ENCODE data around the gene FOXI2.

The FOXI2 gene

GRCh38 chr10:127736915-127737562, at the start of gene FOXI2:
Gene FOXI2 (plus strand): TSS chr10:127737185. CDS start chr10:127737274, 89 bp downstream.
- DNase-seq: no peak

- no peak for DNase-seq
These were observed 49.4 kb upstream of the FOXI2 start for GRCh38 chr10:127687548-127687947.

GRCh38 chr10:127690176-127690835, 46.7 kb upstream of the FOXI2 start:
- no peak for DNase-seq

GRCh38 chr10:127694580-127695193, 42.3 kb upstream of the FOXI2 start:
- DNase-seq: peak; percentile 77

GRCh38 chr10:127695431-127695830, 41.6 kb upstream of the FOXI2 start:
- no peak for DNase-seq

GRCh38 chr10:127698886-127699285, 38.1 kb upstream of the FOXI2 start:
- no peak for DNase-seq

GRCh38 chr10:127699311-127699710, 37.7 kb upstream of the FOXI2 start:
- no peak for DNase-seq

- DNase-seq: no peak
These were observed 34.7 kb upstream of the FOXI2 start for GRCh38 chr10:127702271-127702670.

GRCh38 chr10:127715249-127715648, 21.7 kb upstream of the FOXI2 start:
- DNase-seq: no peak

GRCh38 chr10:127715782-127716378, 21.1 kb upstream of the FOXI2 start:
- DNase-seq: no peak

GRCh38 chr10:127720142-127720541, 16.8 kb upstream of the FOXI2 start:
- no peak for DNase-seq

- DNase-seq: no peak
These were observed 16.1 kb upstream of the FOXI2 start for GRCh38 chr10:127720903-127721302.

GRCh38 chr10:127734753-127735152, 2.2 kb upstream of the FOXI2 start:
- DNase-seq: no peak

GRCh38 chr10:127735156-127735555, 1.8 kb upstream of the FOXI2 start:
- DNase-seq: no peak

- no peak for DNase-seq
These were observed 1.2 kb upstream of the FOXI2 start for GRCh38 chr10:127735723-127736221.

GRCh38 chr10:127736222-127736914, 617 bp upstream of the FOXI2 start:
- no peak for DNase-seq

GRCh38 chr10:127737563-127738511, 852 bp downstream of the FOXI2 start:
- DNase-seq: no peak

GRCh38 chr10:127738512-127739424, 1.8 kb downstream of the FOXI2 start:
- DNase-seq: no peak

- no peak for DNase-seq
These were observed 2.9 kb downstream of the FOXI2 start for GRCh38 chr10:127739908-127740307.

GRCh38 chr10:127740596-127740995, 3.6 kb downstream of the FOXI2 start:
- no peak for DNase-seq

GRCh38 chr10:127743205-127743604, 6.2 kb downstream of the FOXI2 start:
- no peak for DNase-seq
